Ascending aorta (tissue), 2 donors: ENCODE results near the gene TACSTD2. TPM values are rescaled to one million over a fixed set of nuclear protein-coding genes. Genes with fewer than 3 reads are reported as not detected.
"Not testable (repeated sequence)": the region's sequence is repeated elsewhere in the genome, so short reads cannot be mapped to it uniquely, and the experiment has no call there.

ENCODE experiments used
- DNase-seq, 2 donors: peaks; one replicate each; pipeline ENCODE4 v3.0.0-alpha.2; 2019; ENCODE audit warnings: low spot score in 2 of 2
- H3K27ac ChIP-seq, 2 donors: fragments of 200-600 bp; sonication (generic); one replicate each; pipeline ENCODE4 v1.5.1; 2016 to 2017; ENCODE audit warnings: mild to moderate bottlenecking in 1 of 2
- H3K27me3 ChIP-seq: fragments of 200-600 bp; sonication (generic); one replicate; pipeline ENCODE4 v1.5.1; 2017
- H3K36me3 ChIP-seq, 2 donors: fragments of 200-600 bp; sonication (generic); one replicate each; pipeline ENCODE4 v1.5.1; 2016
- H3K4me1 ChIP-seq, 2 donors: fragments of 200-600 bp; sonication (generic); one replicate each; pipeline ENCODE4 v1.5.1; 2016 to 2017; ENCODE audit warnings: mild to moderate bottlenecking in 1 of 2
- H3K4me3 ChIP-seq, 2 donors: fragments of 200-600 bp; sonication (generic); one replicate each; pipeline ENCODE4 v1.5.1; 2016 to 2017; ENCODE audit warnings: mild to moderate bottlenecking in 1 of 2
- H3K9me3 ChIP-seq, 2 donors: fragments of 200-600 bp; sonication (generic); one replicate each; pipeline ENCODE4 v1.5.1; 2016
- intact Hi-C: fragments of 100-400 bp; cut with DNase I; formaldehyde crosslinking; loops from one replicate; pipeline ENCODE4 v1.15.1; 2023
- total RNA-seq: library from RNA; depleted of rRNA; stranded (reverse); fragments of >200 nt; gene quantifications from one replicate; pipeline ENCODE4 v1.1.0, GENCODE V29; 2016
- TF ChIP-seq, protein P1 (sequence below), 3 experiments: fragments of 200-600 bp in 2 of 3; fragments of 450-650 bp in 1 of 3; sonication (generic) in 2 of 3; IDR thresholded peaks; one replicate each; pipeline ENCODE4 v1.5.1; 2016 to 2019; ENCODE audit warnings: antibody characterized with exemption in 3 of 3, mild to moderate bottlenecking in 1 of 3, moderate library complexity in 1 of 3

Gene TACSTD2
- total RNA-seq, 1 donor from 2014 or later = 1.3 TPM

DNA sequence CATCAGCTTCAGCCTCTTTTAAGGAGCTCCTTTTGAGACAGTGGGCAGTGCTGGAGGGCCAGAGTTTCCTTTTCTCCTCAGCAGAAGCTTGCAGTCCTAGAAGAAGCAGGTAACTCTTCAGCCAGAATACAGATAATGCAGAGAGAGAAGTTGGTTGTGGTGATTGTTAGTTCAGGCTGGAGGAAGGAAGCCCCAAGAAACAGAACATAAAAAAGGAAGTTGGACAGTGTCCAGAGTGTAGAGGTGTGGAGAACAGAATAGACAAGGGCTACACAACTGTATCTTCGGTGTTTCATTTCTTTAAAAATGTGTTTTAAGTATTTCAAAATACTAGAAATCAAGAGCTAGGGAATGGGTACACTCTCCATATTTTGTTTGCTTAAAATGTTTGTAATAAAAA lies 6.4 kb upstream of the TACSTD2 start:
- Histone ChIP-seq H3K36me3 (no peaks in the 10 kb centered on the region), H3K27me3 (no peaks in the 10 kb centered on the region), H3K27ac (peak overlapping the region; percentile 71 to 89), H3K4me1 (peaks cover 7 to 25% of the 10 kb centered on the region in 2 donors), H3K9me3 (no peaks in the 10 kb centered on the region), H3K4me3 (no peak overlapping the region)
- intact Hi-C loops = loop anchor here (10.0 kb wide), 1 partner anchor 191 kb away; no protein-coding TSS in a partner anchor
- TF ChIP-seq, protein P1, sequence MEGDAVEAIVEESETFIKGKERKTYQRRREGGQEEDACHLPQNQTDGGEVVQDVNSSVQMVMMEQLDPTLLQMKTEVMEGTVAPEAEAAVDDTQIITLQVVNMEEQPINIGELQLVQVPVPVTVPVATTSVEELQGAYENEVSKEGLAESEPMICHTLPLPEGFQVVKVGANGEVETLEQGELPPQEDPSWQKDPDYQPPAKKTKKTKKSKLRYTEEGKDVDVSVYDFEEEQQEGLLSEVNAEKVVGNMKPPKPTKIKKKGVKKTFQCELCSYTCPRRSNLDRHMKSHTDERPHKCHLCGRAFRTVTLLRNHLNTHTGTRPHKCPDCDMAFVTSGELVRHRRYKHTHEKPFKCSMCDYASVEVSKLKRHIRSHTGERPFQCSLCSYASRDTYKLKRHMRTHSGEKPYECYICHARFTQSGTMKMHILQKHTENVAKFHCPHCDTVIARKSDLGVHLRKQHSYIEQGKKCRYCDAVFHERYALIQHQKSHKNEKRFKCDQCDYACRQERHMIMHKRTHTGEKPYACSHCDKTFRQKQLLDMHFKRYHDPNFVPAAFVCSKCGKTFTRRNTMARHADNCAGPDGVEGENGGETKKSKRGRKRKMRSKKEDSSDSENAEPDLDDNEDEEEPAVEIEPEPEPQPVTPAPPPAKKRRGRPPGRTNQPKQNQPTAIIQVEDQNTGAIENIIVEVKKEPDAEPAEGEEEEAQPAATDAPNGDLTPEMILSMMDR (IDR thresholded peaks at IDR 0.05) = no peak
- no peak for DNase-seq

GRCh38 chr1:58582143-58582542 lies 5.1 kb upstream of the TACSTD2 start:
- not testable (repeated sequence) for H3K9me3 ChIP-seq, H3K36me3 ChIP-seq, DNase-seq, H3K4me3 ChIP-seq, H3K27ac ChIP-seq, H3K27me3 ChIP-seq
- intact Hi-C loops = loop anchor here (10.0 kb wide), 1 partner anchor 193 kb away; no protein-coding TSS in a partner anchor
- peaks cover 7 to 25% of the 10 kb centered on the region in 2 donors for H3K4me1 ChIP-seq

DNA sequence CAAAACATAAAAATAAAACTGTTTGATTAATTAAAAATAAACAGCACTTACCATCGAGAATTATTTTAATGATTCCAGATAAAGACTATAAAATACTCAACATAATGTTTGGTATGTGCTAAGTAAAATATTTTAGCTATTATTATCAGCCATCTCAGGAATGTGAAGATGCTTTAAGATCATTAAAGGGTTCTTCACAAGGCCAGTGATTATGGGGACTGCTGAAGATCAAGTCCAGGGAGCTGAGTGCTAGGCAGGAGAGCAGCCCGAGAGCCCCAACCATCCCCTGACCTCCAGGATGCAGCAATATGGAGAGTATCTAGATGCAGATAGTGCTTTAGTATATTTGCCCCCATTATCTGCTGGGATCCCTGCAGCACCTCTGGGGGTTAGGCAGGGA lies 4.6 kb upstream of the TACSTD2 start:
- H3K9me3 ChIP-seq = no peaks in the 10 kb centered on the region
- intact Hi-C loops = loop anchor here (10.0 kb wide), 1 partner anchor 193 kb away; no protein-coding TSS in a partner anchor
- H3K27ac ChIP-seq = no peak overlapping the region
- TF ChIP-seq, protein P1 (IDR thresholded peaks at IDR 0.05) = no peak
- no peaks in the 10 kb centered on the region for H3K27me3 ChIP-seq
- no peak overlapping the region for H3K4me3 ChIP-seq
- H3K36me3 ChIP-seq = no peaks in the 10 kb centered on the region
- no peak for DNase-seq
- H3K4me1 ChIP-seq = peaks cover 11 to 27% of the 10 kb centered on the region in 2 donors

DNA sequence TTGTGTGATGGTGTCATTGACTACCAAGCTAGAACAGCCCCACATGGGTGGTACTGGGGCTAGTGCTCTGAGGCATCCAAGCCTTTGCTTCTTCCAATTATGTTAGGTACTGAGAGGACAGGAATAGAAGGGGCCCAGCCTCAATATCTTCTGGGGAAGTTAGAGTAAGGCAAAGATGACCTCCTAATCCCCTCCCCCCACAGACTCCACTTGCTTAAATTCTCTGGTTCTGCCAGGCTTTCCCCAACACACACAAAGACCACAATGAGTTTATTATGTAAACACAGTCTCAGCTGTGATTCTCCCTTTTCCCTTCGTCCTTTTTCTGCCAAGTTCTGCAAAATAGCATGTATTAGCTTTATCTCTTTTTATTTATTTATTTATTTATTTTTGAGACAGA lies 3.1 kb upstream of the TACSTD2 start:
- H3K27me3 ChIP-seq = no peaks in the 10 kb centered on the region
- no peak for DNase-seq
- H3K4me1 ChIP-seq = peaks cover 17 to 25% of the 10 kb centered on the region in 2 donors
- peak overlapping the region in 1 of 2 donors; percentile 3 for H3K27ac ChIP-seq
- TF ChIP-seq, protein P1 (IDR thresholded peaks at IDR 0.05) = no peak
- H3K36me3 ChIP-seq = no peaks in the 10 kb centered on the region
- no peak overlapping the region for H3K4me3 ChIP-seq
- no peaks in the 10 kb centered on the region for H3K9me3 ChIP-seq
- intact Hi-C loops = loop anchor here (10.0 kb wide), 1 partner anchor 195 kb away; no protein-coding TSS in a partner anchor

DNA sequence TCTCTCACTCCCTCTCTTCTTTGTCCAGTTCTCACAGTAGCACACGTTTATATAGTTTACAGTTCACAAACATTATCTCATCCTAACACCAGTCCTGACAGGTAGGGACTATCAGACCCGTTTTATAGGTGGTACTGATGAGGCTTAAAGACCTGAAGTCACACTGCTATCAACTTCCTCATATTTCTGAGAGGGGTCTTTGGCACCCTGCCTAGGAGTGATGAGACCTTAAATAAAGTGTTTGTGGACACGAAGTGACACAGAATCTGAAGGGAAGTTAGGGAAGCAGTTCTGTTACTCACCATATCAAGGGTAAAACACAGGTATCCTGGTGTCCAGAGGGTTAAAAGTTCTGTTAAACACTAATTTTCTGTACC lies 590 bp upstream of the TACSTD2 start:
- Histone ChIP-seq H3K36me3 (no peaks in the 10 kb centered on the region), H3K4me3 (peak overlapping the region in 1 of 2 donors; percentile 71), H3K27me3 (no peaks in the 10 kb centered on the region), H3K27ac (peak overlapping the region in 1 of 2 donors; percentile 58), H3K4me1 (peaks cover 8 to 9% of the 10 kb centered on the region in 2 donors), H3K9me3 (no peaks in the 10 kb centered on the region)
- no peak for DNase-seq
- TF ChIP-seq, protein P1 (IDR thresholded peaks at IDR 0.05) = no peak
- intact Hi-C loops = loop anchor here (1.0 to 2.0 kb wide), 3 partner anchors 19 to 41 kb away; partner anchors contain the start of gene OMA1

GRCh38 chr1:58576325-58576726 lies 726 bp downstream of the TACSTD2 start:
- no peaks in the 10 kb centered on the region for H3K27me3 ChIP-seq
- DNase-seq = no peak
- no peaks in the 10 kb centered on the region for H3K36me3 ChIP-seq
- H3K9me3 ChIP-seq = no peaks in the 10 kb centered on the region
- TF ChIP-seq, protein P1 (IDR thresholded peaks at IDR 0.05) = no peak
- H3K27ac ChIP-seq = no peak overlapping the region
- H3K4me3 ChIP-seq = peak overlapping the region; percentile 59 to 71
- peaks cover 8 to 9% of the 10 kb centered on the region in 2 donors for H3K4me1 ChIP-seq
- intact Hi-C loops = loop anchor here (2.0 kb wide), 2 partner anchors 20 to 30 kb away; partner anchors contain the start of gene OMA1
